Loucy (cell line): ENCODE data around the gene RNF6.
A peak's percentile ranks its signal among the peaks of the same experiment; 100 is the strongest.

Experiments used
- CTCF ChIP-seq: fragments of 200-600 bp; sonication (generic); conservative IDR thresholded peaks from 2 replicates; pipeline ENCODE4 v1.5.1; 2014; ENCODE audit warnings: mild to moderate bottlenecking, antibody characterized with exemption, low read length
- EZH2phosphoT487 ChIP-seq: fragments of 200-600 bp; IDR thresholded peaks from 2 replicates; pipeline ENCODE4 v1.6.1; 2018; ENCODE audit warnings: antibody characterized with exemption, mild to moderate bottlenecking, moderate library complexity, borderline replicate concordance

DNA sequence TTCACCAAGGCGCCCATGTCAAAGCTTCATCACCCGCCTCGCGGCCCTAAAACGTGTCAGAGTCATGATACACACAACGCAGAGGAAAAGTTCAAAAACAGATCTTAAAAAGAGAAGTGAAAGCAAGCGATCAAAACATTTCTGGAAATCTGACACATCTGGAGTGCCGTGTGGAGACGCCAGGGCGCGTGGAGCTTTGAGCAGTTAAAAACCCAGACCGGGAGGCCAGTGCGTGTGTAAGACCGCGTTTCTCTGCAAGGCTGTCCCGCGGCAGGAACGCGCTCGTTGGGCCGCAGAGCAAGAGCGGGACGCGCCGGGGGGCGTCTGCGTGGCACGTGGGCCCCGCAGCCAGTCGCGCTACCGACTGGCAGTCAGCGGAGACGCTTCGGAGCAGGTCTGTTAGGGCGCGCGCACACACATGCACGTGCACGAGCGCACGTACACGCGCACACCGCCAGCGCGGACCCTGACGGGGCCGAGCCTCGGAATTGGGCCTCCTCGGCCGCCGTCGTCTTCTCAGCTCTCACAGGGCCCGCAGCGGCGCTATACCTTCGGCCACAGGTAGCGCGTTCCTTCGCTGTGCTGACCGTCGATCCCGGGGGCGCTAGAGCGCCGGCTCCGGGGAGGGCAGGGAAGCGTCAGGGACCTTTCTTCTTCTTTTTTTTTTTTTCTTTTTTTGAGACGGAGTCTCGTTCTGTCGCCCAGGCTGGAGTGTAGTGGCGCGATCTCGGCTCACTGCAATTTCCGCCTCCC lies 35.8 kb downstream of the RNF6 start:
- TF ChIP-seq CTCF, result peak; percentile 48
- TF ChIP-seq EZH2phosphoT487, result no peak
